HPDE6-E6E7 (cell line): ENCODE measurements around the gene PDS5A.
A peak's percentile ranks its signal among the peaks of the same experiment; 100 is the strongest.
"Not testable (repeated sequence)": the region's sequence is repeated elsewhere in the genome, so short reads cannot be mapped to it uniquely, and the experiment has no call there.

Experiments
- DNase-seq: peaks from one replicate; pipeline ENCODE4 v3.0.0; 2011; ENCODE audit warnings: missing footprints; ENCODE audit errors: extremely low spot score

PDS5A gene

DNA sequence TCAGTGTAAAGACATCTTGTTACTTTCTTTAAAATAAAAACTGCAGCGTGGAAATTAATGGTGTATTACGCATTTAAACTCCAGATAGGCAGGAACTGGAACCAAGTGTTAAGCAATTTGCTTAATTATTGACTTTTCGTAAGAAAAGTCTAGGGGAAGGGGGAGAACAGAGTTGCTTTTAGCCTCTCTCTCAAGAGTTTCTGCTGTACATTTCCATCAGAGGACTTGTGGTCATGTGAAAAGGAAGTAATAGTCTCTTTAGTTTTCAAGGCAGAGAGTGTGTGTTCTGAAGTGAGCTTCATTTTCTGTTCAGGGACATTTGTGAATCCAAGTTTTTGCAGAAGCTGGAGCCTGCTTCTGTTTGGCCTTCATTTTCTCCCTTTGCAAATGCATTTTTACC is 152.6 kb downstream of the PDS5A start:
- DNase-seq: no peak

GRCh38 chr4:39823191-39823590 is 154.5 kb downstream of the PDS5A start:
- no peak for DNase-seq

DNA sequence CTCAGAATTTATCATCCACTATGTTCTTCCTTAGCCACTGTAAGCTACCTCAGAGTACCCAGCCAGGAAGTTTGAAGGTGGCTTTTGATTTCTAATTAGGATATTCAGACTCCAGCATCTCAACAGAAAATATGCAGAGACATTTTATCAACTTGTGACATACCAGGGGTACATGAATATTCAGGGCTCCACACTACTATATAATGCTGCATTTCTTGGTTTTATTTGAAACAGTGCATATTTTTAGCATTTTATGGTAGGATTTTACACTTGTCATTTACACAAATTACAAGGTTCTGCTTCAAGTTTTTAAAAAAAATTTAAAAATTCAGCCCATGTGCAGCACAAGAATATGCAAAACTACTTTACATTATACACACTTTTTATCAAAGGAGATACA is 155.0 kb downstream of the PDS5A start:
- DNase-seq: no peak

DNA sequence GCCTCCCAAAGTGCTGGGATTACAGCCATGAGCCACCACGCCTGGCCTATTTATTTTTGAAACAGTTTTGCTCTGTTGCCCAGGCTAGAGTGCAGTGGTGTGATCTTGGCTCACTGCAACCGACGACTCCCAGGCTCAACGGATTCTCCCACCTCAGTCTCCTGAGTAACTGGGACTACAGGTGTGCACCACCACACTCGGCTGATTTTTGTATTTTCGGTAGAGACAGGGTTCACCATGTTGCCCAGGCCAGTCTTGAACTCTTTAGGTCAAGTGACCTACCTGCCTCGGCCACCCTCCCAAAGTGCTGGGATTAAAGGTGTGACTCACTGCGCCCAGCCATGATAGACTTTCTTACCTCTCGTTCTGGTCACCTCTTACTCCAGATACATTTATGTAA is 155.8 kb downstream of the PDS5A start:
- no peak for DNase-seq

DNA sequence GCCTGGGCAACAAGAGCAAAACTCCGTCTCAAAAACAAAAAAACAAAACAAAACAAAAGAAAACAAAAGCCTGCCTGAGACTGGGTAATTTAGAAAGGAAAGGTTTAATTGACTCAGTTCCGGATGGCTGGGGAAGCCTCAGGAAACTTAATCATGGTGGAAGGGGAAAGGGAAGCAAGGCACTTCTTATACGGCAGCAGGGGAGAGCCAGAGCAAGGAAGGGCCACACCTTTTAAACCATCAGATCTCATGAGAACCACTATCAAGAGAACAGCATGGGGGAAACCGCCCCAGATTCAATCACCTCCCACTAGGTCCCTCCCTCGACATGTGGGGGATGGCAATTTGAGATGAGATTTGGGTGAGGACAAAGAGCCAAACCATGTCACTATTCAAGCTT is 157.5 kb downstream of the PDS5A start:
- no peak for DNase-seq

GRCh38 chr4:39818646-39819045 is 159.1 kb downstream of the PDS5A start:
- DNase-seq: no peak

GRCh38 chr4:39814403-39815185 is 163.1 kb downstream of the PDS5A start:
- peak; percentile 41 for DNase-seq

GRCh38 chr4:39813761-39814160 is 163.9 kb downstream of the PDS5A start:
- not testable (repeated sequence) for DNase-seq

- DNase-seq: not testable (repeated sequence)
These were observed 164.7 kb downstream of the PDS5A start for GRCh38 chr4:39813033-39813432.

DNA sequence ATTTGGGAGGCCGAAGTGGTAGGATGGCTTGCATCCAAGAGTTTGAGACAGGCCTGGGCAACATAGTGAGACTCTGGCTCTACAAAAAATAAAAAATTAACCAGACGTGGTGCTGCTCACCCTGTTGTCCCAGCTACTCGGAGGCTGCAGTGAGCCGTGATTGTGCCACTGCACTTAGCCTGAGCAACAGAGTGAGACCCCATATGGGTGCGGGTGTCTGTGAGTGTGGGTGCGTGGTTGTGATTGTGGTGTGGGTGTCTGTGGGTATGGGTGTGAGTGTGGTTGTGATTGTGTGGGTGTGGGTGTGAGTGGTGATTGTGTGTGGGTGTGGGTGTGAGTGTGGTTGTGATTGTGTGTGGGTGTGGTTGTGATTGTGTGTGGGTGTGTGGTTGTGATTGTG is 165.2 kb downstream of the PDS5A start:
- no peak for DNase-seq

DNA sequence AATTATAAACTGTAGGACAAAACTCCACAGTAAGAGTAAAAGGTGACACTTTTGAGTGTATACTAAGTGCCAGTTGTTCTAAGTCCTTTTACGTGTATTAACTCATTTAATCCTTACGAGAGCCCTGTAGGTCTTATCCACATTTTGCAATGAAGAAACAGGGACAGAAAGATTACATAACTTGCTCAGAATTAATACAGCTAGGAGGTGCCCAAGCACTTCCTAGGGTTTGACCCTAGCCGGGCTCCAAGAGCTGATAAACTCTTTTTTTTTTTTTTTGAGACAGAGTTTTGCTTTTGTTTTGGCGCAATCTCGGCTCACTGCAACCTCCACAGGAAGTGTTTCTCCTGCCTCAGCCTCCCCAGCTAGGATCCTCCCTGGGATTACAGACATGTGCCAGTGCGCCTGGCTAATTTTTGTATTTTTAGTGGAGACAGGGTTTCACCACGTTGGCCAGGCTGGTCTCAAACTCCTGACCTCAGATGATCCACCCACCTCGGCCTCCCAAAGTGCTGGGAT is 169.4 kb downstream of the PDS5A start:
- no peak for DNase-seq

- no peak for DNase-seq
These were observed 175.7 kb downstream of the PDS5A start for GRCh38 chr4:39802005-39802404.

DNA sequence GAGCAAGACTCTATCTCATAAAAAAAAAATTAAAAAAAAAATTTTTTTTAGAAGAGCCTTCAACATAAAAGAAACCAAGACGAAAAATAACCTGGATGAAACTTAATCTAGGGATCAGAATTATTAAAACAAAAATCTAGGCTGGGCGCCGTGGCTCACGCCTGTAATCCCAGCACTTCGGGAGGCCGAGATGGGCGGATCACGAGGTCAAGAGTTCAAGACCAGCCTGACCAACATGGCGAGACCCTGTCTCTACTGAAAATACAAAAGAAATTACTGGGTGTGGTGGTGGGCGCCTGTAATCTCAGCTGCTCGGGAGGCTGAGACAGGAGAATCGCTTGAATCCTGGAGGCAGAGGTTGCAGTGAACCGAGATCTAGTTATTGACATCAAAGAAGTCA is 184.7 kb downstream of the PDS5A start:
- not testable (repeated sequence) for DNase-seq

- DNase-seq: no peak
These were observed 185.2 kb downstream of the PDS5A start for GRCh38 chr4:39792529-39792928.

- no peak for DNase-seq
These were observed 185.6 kb downstream of the PDS5A start for GRCh38 chr4:39792128-39792527.

- DNase-seq: no peak
These were observed 190.9 kb downstream of the PDS5A start for GRCh38 chr4:39786838-39787237.

GRCh38 chr4:39785083-39785482 is 192.6 kb downstream of the PDS5A start:
- DNase-seq: no peak

DNA sequence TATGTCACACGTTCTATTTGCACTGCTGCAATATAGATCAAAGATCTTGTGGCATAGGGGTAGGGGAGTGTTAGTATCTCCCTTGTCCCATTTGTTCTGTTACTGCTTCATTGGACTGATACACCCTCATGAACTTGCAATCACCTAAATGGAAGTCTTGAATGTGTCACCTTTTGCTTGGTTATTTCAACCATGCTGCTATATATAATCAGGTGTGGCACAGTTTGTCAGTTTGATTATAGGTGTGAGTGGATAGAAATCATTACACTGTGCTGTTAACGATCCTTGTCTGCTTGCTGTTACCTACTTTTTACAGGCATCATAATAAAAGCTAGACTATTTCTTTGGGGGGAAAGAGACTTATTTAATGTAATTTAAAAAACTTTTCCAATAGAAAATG is 195.7 kb downstream of the PDS5A start:
- not testable (repeated sequence) for DNase-seq
